Mucosa of rectum (tissue), 2 donors: ENCODE results near the gene PPARG.

Experiments
- H3K27ac ChIP-seq, 2 donors: one replicate each; pipeline ENCODE4 v1.7.0; 2013; ENCODE audit warnings: inconsistent platforms in 2 of 2, low read depth in 2 of 2, low read length in 2 of 2
- H3K27me3 ChIP-seq, 2 donors: one replicate each; pipeline ENCODE4 v1.7.0; 2013; ENCODE audit warnings: low read length in 2 of 2; ENCODE audit not compliant: control insufficient read depth in 2 of 2, insufficient read depth in 2 of 2
- H3K36me3 ChIP-seq, 2 donors: one replicate each; pipeline ENCODE4 v1.7.0; 2013; ENCODE audit warnings: low read length in 2 of 2; ENCODE audit not compliant: control insufficient read depth in 2 of 2, insufficient read depth in 2 of 2
- H3K4me1 ChIP-seq, 2 donors: one replicate each; pipeline ENCODE4 v1.7.0; 2013; ENCODE audit warnings: low read length in 2 of 2, mild to moderate bottlenecking in 1 of 2; ENCODE audit not compliant: control insufficient read depth in 2 of 2, insufficient read depth in 2 of 2
- H3K4me3 ChIP-seq, 2 donors: one replicate each; pipeline ENCODE4 v1.7.0; 2013; ENCODE audit warnings: low read length in 2 of 2
- H3K9ac ChIP-seq, 2 donors: one replicate each; pipeline ENCODE4 v1.7.0; 2013; ENCODE audit warnings: low read length in 2 of 2, low read depth in 1 of 2, mild to moderate bottlenecking in 1 of 2
- H3K9me3 ChIP-seq, 2 donors: one replicate each; pipeline ENCODE4 v1.7.0; 2013; ENCODE audit warnings: low read length in 2 of 2; ENCODE audit not compliant: control insufficient read depth in 2 of 2
- donor health status: healthy.
- donor health status: Normal muscosa, but diverticular disease.

PPARG gene

DNA sequence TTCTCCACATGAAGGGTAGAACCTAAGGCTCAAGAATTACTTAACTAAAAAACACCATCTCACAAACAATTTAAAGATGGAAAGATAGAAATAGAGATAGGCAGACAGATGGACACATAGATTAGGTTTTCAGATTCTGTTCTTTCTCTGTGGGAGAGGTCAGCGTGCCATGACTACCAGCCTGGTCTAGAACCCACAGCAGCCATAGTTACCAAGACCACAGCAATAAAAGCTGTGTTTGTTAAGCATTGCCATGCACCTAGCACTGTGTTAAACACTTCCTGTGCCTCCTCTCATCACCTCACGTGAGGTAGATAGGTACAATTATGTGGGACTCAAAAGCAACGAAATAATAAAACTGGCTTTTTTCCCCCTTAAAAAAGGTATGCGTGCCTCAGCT, 112.3 kb downstream of the PPARG start:
- Histone ChIP-seq H3K9me3 (no peaks in the 10 kb centered on the region), H3K27me3 (no peaks in the 10 kb centered on the region), H3K27ac (no peak overlapping the region), H3K4me1 (peaks cover 3 to 19% of the 10 kb centered on the region in 2 donors), H3K9ac (no peak overlapping the region), H3K4me3 (no peak overlapping the region), H3K36me3 (peaks cover 3% of the 10 kb centered on the region in 2 donors)

DNA sequence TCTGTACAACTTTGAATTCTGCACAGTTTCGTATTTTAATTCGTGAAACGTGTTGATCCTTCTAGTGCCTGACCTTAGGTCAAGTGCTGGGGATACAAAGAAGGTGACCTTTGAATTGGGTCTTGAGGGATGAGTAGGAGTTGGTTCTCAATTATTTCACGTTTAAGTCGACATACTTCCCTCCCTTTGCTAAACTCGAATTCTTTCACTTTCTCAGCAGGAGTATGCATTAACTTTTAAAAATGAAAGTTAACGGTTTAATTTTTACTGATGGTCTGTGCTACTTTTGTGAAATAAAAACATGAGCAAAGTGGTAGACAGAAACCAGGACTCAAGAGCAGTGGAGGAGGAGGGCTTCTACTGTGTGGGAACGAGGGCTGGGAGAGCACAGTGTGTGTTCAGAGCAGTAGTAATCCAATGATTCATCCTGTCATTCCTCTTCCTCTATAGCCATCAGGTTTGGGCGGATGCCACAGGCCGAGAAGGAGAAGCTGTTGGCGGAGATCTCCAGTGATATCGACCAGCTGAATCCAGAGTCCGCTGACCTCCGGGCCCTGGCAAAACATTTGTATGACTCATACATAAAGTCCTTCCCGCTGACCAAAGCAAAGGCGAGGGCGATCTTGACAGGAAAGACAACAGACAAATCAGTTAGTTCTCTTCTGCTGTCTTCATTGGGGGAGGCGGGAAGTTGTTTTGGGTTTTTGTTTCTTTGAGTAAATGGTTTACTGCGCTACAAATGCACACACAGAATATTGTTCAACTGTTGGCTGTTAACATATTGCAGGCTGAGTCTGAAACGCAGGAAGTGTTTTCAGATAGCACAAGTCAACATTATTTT, 116.8 kb downstream of the PPARG start:
- Histone ChIP-seq H3K27ac (peak overlapping the region; percentile 75 to 79), H3K9ac (no peak overlapping the region), H3K36me3 (peaks cover 3% of the 10 kb centered on the region in 2 donors), H3K4me3 (no peak overlapping the region), H3K4me1 (peaks cover 16 to 42% of the 10 kb centered on the region in 2 donors), H3K9me3 (no peaks in the 10 kb centered on the region), H3K27me3 (no peaks in the 10 kb centered on the region)

DNA sequence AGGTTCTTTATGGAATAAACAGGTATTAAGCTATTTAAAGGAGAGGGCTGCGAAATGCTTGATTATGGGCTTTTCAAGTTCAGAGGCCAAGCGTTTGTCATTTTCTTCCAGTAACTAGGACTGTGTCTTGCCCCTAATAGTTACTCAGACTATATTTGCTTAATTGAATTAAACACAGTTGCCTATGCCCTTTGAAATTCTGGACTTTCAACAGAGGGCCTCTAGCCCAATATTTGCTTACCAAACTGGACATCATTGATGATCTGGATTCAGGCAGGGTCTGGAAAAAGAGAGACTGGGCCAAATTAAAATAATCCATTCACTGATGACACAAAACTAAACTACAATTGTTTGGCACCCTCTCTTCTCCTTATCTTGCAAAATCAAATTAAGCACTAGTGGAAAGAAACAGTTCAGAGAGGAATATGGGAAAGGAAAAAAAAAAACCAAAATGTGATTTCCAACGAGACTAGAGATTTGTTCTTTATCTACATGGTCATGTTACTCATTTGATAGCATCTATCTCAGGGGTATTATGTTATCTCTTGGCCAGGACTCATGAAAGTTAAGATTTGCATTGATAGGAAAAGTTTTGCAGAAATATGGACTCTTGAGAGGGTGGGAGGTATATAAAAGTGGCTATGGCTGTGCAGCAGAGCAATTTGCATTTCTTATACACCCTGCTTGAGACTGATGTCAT, 120.3 kb downstream of the PPARG start:
- H3K9me3 ChIP-seq: no peaks in the 10 kb centered on the region
- H3K27me3 ChIP-seq: no peaks in the 10 kb centered on the region
- H3K4me1 ChIP-seq: peaks cover 24 to 47% of the 10 kb centered on the region in 2 donors
- peaks cover 0 to 3% of the 10 kb centered on the region in 2 donors for H3K36me3 ChIP-seq
- peak overlapping the region in 1 of 2 donors; percentile 58 for H3K9ac ChIP-seq
- peak overlapping the region; percentile 84 to 96 for H3K27ac ChIP-seq
- H3K4me3 ChIP-seq: no peak overlapping the region

DNA sequence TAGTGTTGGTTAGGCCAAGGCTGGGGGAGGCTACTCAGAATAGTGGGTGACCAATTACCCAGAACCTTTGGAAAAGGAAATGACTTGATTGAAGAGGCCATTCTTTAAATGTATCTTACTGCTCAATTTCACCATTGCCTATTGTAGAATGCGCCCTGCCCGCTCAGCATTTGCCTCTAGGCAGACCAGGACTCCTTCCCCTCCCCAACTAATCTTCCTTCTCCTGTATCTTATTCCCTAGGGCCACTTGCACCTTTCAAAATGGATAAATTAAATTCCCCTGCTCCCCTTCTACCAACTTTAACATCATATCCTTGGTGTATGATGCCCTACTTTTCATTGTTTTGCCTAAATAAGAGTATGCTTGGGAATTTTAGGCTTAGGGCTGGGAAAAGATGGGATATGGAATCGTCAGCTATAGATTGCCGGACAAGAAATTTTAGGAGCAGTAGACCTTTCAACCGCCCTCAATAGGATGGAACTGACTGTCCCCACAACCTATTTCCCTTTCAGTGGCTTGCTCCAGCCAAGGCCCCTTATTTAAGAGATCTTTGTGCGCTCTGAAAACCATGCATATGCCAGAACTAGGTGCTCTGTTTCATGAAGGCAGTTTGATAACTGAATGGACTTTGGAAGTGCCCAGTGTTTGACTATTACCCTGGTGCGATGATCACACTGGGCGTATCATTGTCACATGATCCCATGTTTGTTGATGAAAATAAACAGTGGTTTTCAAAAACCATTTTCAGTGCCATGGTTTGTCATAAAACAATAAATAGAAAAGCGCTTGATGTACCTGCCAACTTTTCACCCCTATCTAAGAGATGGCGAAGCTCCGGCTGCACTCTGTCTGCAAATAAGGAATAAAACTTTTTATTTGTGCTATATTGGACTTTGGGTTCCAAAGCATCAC, 121.1 kb downstream of the PPARG start:
- H3K36me3 ChIP-seq: peaks cover 0 to 3% of the 10 kb centered on the region in 2 donors
- peak overlapping the region in 1 of 2 donors; percentile 52 for H3K4me3 ChIP-seq
- H3K9ac ChIP-seq: peak overlapping the region in 1 of 2 donors; percentile 58
- no peaks in the 10 kb centered on the region for H3K27me3 ChIP-seq
- H3K9me3 ChIP-seq: no peaks in the 10 kb centered on the region
- peak overlapping the region; percentile 84 to 96 for H3K27ac ChIP-seq
- peaks cover 24 to 44% of the 10 kb centered on the region in 2 donors for H3K4me1 ChIP-seq

DNA sequence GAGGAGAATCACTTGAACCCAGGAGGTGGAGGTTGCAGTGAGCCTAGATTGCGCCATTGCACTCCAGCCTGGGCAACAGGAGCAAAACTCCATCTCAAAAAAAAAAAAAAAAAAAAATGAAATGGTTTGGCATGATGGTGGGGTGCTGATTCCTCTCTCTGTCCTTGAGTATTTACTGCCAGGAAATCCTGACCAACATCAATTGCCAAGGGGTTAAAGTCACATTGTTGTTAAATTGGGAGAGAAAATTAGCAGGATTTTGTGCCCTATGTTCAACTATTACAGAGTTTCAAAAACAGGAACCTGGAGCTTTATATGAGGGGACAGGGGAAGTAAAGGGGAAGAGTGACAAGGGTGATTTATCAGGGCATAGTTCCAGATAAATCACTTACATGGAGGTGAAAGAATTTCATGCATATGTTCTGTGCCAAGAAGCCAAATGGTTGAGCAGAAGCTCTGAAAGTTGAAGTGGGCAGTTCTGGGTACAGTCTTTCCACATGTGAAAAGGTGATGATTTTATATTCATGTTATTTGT, 124.9 kb downstream of the PPARG start:
- Histone ChIP-seq H3K27ac (no peak overlapping the region), H3K4me3 (no peak overlapping the region), H3K36me3 (peaks cover 0 to 3% of the 10 kb centered on the region in 2 donors), H3K4me1 (peaks cover 21 to 22% of the 10 kb centered on the region in 2 donors), H3K27me3 (no peaks in the 10 kb centered on the region), H3K9me3 (no peaks in the 10 kb centered on the region), H3K9ac (no peak overlapping the region)

DNA sequence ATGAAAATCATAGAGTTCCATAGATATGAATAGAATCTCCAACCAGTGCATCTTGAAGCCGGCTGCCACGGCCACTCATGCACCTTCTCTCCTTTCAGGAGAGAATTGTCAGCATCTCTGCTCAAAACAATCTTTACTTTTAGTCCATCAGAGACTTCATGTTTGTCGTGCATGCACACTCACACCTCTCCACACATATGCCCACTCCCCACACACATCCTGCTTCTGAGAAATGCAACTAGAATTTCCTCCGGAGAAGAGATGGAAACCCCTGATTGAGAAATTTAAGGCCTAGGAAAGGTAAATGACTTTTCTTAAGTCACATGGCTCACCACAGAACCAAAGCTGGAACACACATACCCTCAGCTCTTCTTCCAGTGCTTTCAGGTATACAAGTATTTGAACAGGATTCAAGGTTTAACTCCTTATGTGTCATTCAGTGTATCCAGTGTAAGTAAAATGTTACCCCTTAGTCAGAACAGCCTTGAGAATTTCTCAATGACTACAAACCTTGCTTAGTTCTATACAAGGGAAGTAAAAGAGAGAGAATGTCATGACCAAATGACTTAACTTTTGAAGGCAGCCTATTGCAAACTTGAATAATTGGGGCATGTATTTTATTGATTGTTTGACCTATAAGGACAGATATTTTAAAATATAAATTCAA, 126.3 kb downstream of the PPARG start:
- no peaks in the 10 kb centered on the region for H3K9me3 ChIP-seq
- H3K9ac ChIP-seq: no peak overlapping the region
- peaks cover 9 to 10% of the 10 kb centered on the region in 2 donors for H3K4me1 ChIP-seq
- peaks cover 0 to 3% of the 10 kb centered on the region in 2 donors for H3K36me3 ChIP-seq
- H3K27me3 ChIP-seq: no peaks in the 10 kb centered on the region
- H3K27ac ChIP-seq: no peak overlapping the region
- no peak overlapping the region for H3K4me3 ChIP-seq

DNA sequence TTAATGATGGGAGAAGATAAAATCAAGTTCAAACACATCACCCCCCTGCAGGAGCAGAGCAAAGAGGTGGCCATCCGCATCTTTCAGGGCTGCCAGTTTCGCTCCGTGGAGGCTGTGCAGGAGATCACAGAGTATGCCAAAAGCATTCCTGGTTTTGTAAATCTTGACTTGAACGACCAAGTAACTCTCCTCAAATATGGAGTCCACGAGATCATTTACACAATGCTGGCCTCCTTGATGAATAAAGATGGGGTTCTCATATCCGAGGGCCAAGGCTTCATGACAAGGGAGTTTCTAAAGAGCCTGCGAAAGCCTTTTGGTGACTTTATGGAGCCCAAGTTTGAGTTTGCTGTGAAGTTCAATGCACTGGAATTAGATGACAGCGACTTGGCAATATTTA, 127.9 kb downstream of the PPARG start:
- no peak overlapping the region for H3K9ac ChIP-seq
- H3K27me3 ChIP-seq: no peaks in the 10 kb centered on the region
- H3K27ac ChIP-seq: no peak overlapping the region
- H3K4me3 ChIP-seq: no peak overlapping the region
- peaks cover 8 to 9% of the 10 kb centered on the region in 2 donors for H3K4me1 ChIP-seq
- peaks cover 0 to 3% of the 10 kb centered on the region in 2 donors for H3K36me3 ChIP-seq
- H3K9me3 ChIP-seq: no peaks in the 10 kb centered on the region

DNA sequence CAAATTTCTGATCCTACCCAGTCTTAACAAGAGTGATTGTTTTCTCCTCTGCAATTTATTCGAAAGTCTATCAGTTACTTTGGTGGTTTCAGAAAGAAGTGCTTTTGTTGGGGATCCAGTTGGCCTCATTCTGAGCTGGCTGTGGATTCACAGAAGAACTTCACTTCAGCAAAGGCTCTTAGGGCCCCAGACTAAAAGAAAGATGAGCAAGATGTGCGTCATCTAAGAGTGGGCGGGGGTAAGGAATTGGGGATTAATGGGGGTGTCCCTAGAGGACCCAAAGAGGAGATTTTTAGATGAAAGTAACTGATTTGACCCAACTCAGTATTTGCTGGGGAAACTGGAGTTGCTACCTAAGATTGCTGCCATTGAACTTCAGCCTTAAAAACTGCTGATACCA, 131.5 kb downstream of the PPARG start:
- Histone ChIP-seq H3K4me1 (peaks cover 8 to 11% of the 10 kb centered on the region in 2 donors), H3K9me3 (no peaks in the 10 kb centered on the region), H3K27ac (peak overlapping the region; percentile 29 to 53), H3K4me3 (no peak overlapping the region), H3K9ac (no peak overlapping the region), H3K27me3 (no peaks in the 10 kb centered on the region), H3K36me3 (peaks cover 14 to 18% of the 10 kb centered on the region in 2 donors)

DNA sequence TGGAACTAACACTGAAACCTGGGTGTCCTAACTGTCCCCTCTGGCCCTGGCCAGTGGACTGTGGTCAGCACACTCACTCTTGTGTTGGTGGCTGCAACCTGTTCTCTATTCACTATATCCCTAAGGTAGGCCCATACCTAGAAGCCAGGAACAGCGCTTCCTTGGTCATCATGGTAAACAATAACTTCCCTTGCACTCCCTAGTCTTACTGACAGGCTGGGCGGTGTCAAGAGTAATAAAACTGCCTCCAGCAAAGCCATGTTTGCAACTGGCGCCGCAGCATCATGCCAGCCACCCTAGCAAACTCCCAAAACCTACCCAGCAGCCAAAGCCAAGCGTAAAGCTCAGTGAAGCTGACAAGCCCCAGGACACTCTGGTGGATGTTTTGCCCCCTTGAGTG, 132.3 kb downstream of the PPARG start:
- Histone ChIP-seq H3K9ac (no peak overlapping the region), H3K36me3 (peaks cover 17 to 21% of the 10 kb centered on the region in 2 donors), H3K9me3 (no peaks in the 10 kb centered on the region), H3K27me3 (no peaks in the 10 kb centered on the region), H3K27ac (peak overlapping the region; percentile 29 to 53), H3K4me1 (peaks cover 8 to 13% of the 10 kb centered on the region in 2 donors), H3K4me3 (peak overlapping the region in 1 of 2 donors; percentile 35)
